Measurements from ENCODE around the gene GMPS. TPM values are rescaled to one million over a fixed set of nuclear protein-coding genes. Genes with fewer than 3 reads are reported as not detected.

GMPS gene
- 82.3 to 99.0 TPM (median 91.2 TPM) in 5 replicates for total RNA-seq (2022; extraction: Qiagen RNA extraction)

GRCh38 chr3:155870133-155870944, at the start of gene GMPS:
Gene GMPS, plus strand, starts transcription at chr3:155870650. Its CDS starts 221 bp downstream, at chr3:155870871.

GRCh38 chr3:155854141-155854940, 16.1 kb upstream of the GMPS start, which contains the start of gene SLC33A1:
Gene SLC33A1, minus strand, starts transcription at chr3:155854427. Its CDS starts 430 bp downstream, at chr3:155853997.

Other genes with a start within 250 kb of the GMPS start
- 0.62 to 0.91 TPM (median 0.82 TPM) in 5 replicates for gene PLCH1, start 125.6 kb upstream of the GMPS start, total RNA-seq (2022; extraction: Qiagen RNA extraction)
- 5.3 to 6.4 TPM (median 5.6 TPM) in 5 replicates for gene C3orf33, start 64.4 kb upstream of the GMPS start, total RNA-seq (2022; extraction: Qiagen RNA extraction)
- 14.9 to 18.8 TPM (median 17.5 TPM) in 5 replicates for gene SLC33A1, start 16.2 kb upstream of the GMPS start, total RNA-seq (2022; extraction: Qiagen RNA extraction)
- gene KCNAB1, start 249.9 kb downstream of the GMPS start, total RNA-seq (2022; extraction: Qiagen RNA extraction) = not detected in 5 replicates

All from A549 treated with dexamethasone at 1 μM for 4 hours (cell line).